K562 (cell line): ENCODE results near the gene THOP1. TPM values are rescaled to one million over a fixed set of nuclear protein-coding genes. Genes with fewer than 3 reads are reported as not detected.

ENCODE experiments used
- ATAC-seq: fragments of 200-7000 bp; cut with Tn5 transposase; 3 replicates; pipeline ENCODE4 v1.9.1; 2020; ENCODE audit warnings: moderate library complexity
- BruUV-seq: library from RNA; stranded (reverse); fragments of 400-500 nt; replicated peaks from 2 replicates; lab custom pipeline; 2021; lab: Mats Ljungman, UMichigan
- CTCF ChIA-PET: fragments of 300-600 bp; formaldehyde crosslinking; extraction: SDS; loops from one replicate; lab custom pipeline; 2021; ENCODE audit warnings: low intra/inter-chr PET ratio; lab: Yijun Ruan, JAX
- POLR2A ChIA-PET: fragments of 300-600, 350-650 bp; sonication (Branson Sonifier 250); formaldehyde crosslinking; extraction: SDS; loops from one replicate; lab custom pipeline; 2021; ENCODE audit warnings: antibody characterized with exemption, inconsistent platforms; lab: Yijun Ruan, JAX
- DNase-seq, 4 experiments: peaks; one replicate each; pipeline versions ENCODE4 v3.0.0 to v3.0.0-alpha.2; 2011 to 2018; ENCODE audit warnings: low spot score in 3 of 4, mixed read lengths in 3 of 4; ENCODE audit errors: extremely low read depth in 1 of 4
- FAIRE-seq: peaks from 2 replicates; lab custom pipeline; 2011; peaks lifted over from hg19 to GRCh38; lab: Jason Lieb, UNC
- H2AFZ ChIP-seq: 2 replicates; pipeline ENCODE4 v1.6.0; 2011; ENCODE audit warnings: low read depth, low read length, control low read depth, inconsistent platforms
- H3K27ac ChIP-seq: fragments of 200-600 bp; 3 replicates; pipeline ENCODE4 v1.8.0; 2011; ENCODE audit warnings: low read depth, mild to moderate bottlenecking, control low read depth, inconsistent platforms, low read length, moderate library complexity, mixed read lengths; ENCODE audit errors: extremely low read depth
- H3K27me3 ChIP-seq, 2 experiments: fragments of 300-600 bp in 1 of 2; 2 replicates in 1 of 2; 3 replicates in 1 of 2; pipeline versions ENCODE4 v1.6.0 to v1.8.0; 2011; ENCODE audit warnings: inconsistent platforms in 2 of 2, low read length in 2 of 2, mild to moderate bottlenecking in 1 of 2, mixed read lengths in 1 of 2, moderate library complexity in 1 of 2; ENCODE audit not compliant: control insufficient read depth in 2 of 2, insufficient read depth in 2 of 2
- H3K36me3 ChIP-seq: fragments of 300-600 bp; 3 replicates; pipeline ENCODE4 v1.8.0; 2011; ENCODE audit warnings: mild to moderate bottlenecking, low read length, inconsistent platforms; ENCODE audit not compliant: control insufficient read depth, insufficient read depth
- H3K4me1 ChIP-seq, 2 experiments: fragments of 200-600 bp in 1 of 2; replicated peaks in 1 of 2; 2 replicates in 1 of 2; 3 replicates in 1 of 2; pipeline versions ENCODE4 v1.5.1 to v1.8.0; 2011; ENCODE audit warnings: inconsistent platforms in 2 of 2, low read length in 2 of 2, mild to moderate bottlenecking in 1 of 2, mixed read lengths in 1 of 2, moderate library complexity in 1 of 2; ENCODE audit not compliant: control insufficient read depth in 2 of 2, insufficient read depth in 2 of 2
- H3K4me2 ChIP-seq: 2 replicates; pipeline ENCODE4 v1.6.1; 2011; ENCODE audit warnings: low read length, control low read depth, inconsistent platforms, mixed read lengths; ENCODE audit not compliant: insufficient read depth
- H3K4me3 ChIP-seq: fragments of 200-600 bp; sonication (generic), shearing (Covaris generic); 2 replicates; pipeline ENCODE4 v1.5.1; 2016; ENCODE audit warnings: control low read depth, inconsistent platforms
- H3K79me2 ChIP-seq: fragments of 200-600 bp; 3 replicates; pipeline ENCODE4 v1.8.0; 2011; ENCODE audit warnings: low read length, inconsistent platforms; ENCODE audit not compliant: control insufficient read depth, insufficient read depth
- H3K9ac ChIP-seq, 2 experiments: 2 replicates each; pipeline versions ENCODE4 v1.6.0 to v1.6.1; 2011; ENCODE audit warnings: low read depth in 2 of 2, low read length in 2 of 2, control low read depth in 1 of 2, inconsistent platforms in 1 of 2, mild to moderate bottlenecking in 1 of 2, mixed read lengths in 1 of 2; ENCODE audit not compliant: insufficient read depth in 1 of 2
- H3K9me1 ChIP-seq: one replicate; pipeline ENCODE4 v1.6.0; 2011; ENCODE audit warnings: inconsistent platforms, mild to moderate bottlenecking, low read length, moderate library complexity; ENCODE audit not compliant: control insufficient read depth, insufficient read depth
- H3K9me3 ChIP-seq: replicated peaks from 2 replicates; pipeline ENCODE4 v1.5.1; 2011; ENCODE audit warnings: low read depth, low read length, inconsistent platforms; ENCODE audit not compliant: control insufficient read depth, insufficient read depth
- H4K20me1 ChIP-seq: replicated peaks from 2 replicates; pipeline ENCODE4 v1.6.1; 2011; ENCODE audit warnings: low read length, inconsistent platforms, mixed read lengths; ENCODE audit not compliant: control insufficient read depth, insufficient read depth
- CHCHD3 ChIP-seq: fragments of 250-450 bp; sonication (Bioruptor Pico); IDR thresholded peaks from 2 replicates; pipeline ENCODE4 v2.1.2; 2022; ENCODE audit warnings: mild to moderate bottlenecking
- POLR2G ChIP-seq: fragments of 200-400 bp; formaldehyde crosslinking; IDR thresholded peaks from 2 replicates; pipeline ENCODE4 v1.6.1; 2017; ENCODE audit warnings: low read depth, mild to moderate bottlenecking, antibody characterized with exemption, low read length, moderate library complexity
- RBFOX2 ChIP-seq: fragments of 200-400 bp; formaldehyde crosslinking; IDR thresholded peaks from 2 replicates; pipeline ENCODE4 v1.6.1; 2017; ENCODE audit warnings: low read depth, mild to moderate bottlenecking, low read length, moderate library complexity
- THAP7 ChIP-seq: fragments of 250-450 bp; sonication (Bioruptor Pico); IDR thresholded peaks from 2 replicates; pipeline ENCODE4 v1.5.0; 2021
- ZBTB9 ChIP-seq: fragments of 450-650 bp; formaldehyde crosslinking; IDR thresholded peaks from 2 replicates; pipeline ENCODE4 v1.4.0; 2020; ENCODE audit warnings: mild to moderate bottlenecking, moderate library complexity
- WGBS: fragments of 100-300 bp; shearing (Covaris generic); methylation state at CpG from one replicate; pipeline ENCODE4 v1.1.6; 2016; ENCODE audit warnings: low coverage, mixed read lengths; ENCODE audit not compliant: insufficient coverage; ENCODE audit errors: missing lambda C conversion rate; 5-methylcytosine and 5-hydroxymethylcytosine counted together
- in situ Hi-C: fragments of 300-500 bp; cut with MboI; formaldehyde crosslinking; loops from 4 replicates; pipeline ENCODE4 v1.15.0; 2018; ENCODE audit warnings: inconsistent platforms, mixed read lengths
- intact Hi-C: fragments of 100-400 bp; cut with micrococcal nuclease; formaldehyde crosslinking; loops from 2 replicates; pipeline ENCODE4 v1.14.2; 2022
- polyA plus RNA-seq, 8 experiments: library from polyadenylated mRNA; depleted of rRNA in 4 of 8; stranded (reverse) in 5 of 8; unstranded in 3 of 8; fragments of >200 nt; fragmentation: Nextera tagmentation in 2 of 8; fragmentation: Illumina TruSeq in 1 of 8; extraction: Ambion mirVana in 2 of 8; extraction: Trizol in 1 of 8; gene quantifications; 2 replicates each; pipeline versions ENCODE4 v1.2.1 to v1.2.3, GENCODE V29; 2011 to 2014; ENCODE audit warnings: inconsistent platforms in 1 of 8, missing spikeins in 1 of 8
- total RNA-seq, 7 experiments: library from RNA; depleted of rRNA in 6 of 7; stranded (reverse); fragments of >200 nt in 6 of 7; fragmentation: Illumina TruSeq in 2 of 7; extraction: Trizol in 2 of 7; gene quantifications; 2 replicates each; pipeline versions ENCODE4 v1.2.1 to v1.2.3, GENCODE V29; 2011 to 2021; ENCODE audit warnings: low replicate concordance in 1 of 7

The THOP1 gene
- total and polyA plus RNA-seq, 9 of the 15 experiments (the other 6 are each of a cell fraction or from before 2014, with no cell fraction given): 1.3 to 255 (median 96.1) TPM

GRCh38 chr19:2790557-2791271 is 5.4 kb downstream of the THOP1 start:
- H3K9ac ChIP-seq: peak overlapping the region in 1 of 2 experiments; percentile 48; a peak in 1 of 4 replicates
- POLR2A ChIA-PET: interaction anchor here (0.7 to 3.4 kb wide), 2 partner anchors 9 to 28 kb away, joined by 3 to 12 read pairs; no protein-coding TSS in a partner anchor
- intact Hi-C loops: no loop called here
- in situ Hi-C loops: no loop called here
- 94% methylated on average over 28 of the region's 32 CpGs for WGBS
- no peak overlapping the region for H3K4me3 ChIP-seq
- ATAC-seq (no peak), DNase-seq (no peak)
- peaks cover 3 to 28% of the 10 kb centered on the region in 2 experiments; a peak in 3 of 5 replicates for H3K4me1 ChIP-seq
- H3K27me3 ChIP-seq: no peaks in the 10 kb centered on the region
- CTCF ChIA-PET: no interaction called here
- TF ChIP-seq RBFOX2 (peak; percentile 30; the same call in 1 of the 2 replicates), CHCHD3 (CRISPR knock-in tag) (no peak)
- TF ChIP-seq, all 486 proteins: peak for 1
- Histone ChIP-seq H2AFZ (no peak overlapping the region), H3K27ac (no peak overlapping the region), H3K36me3 (peaks cover 77% of the 10 kb centered on the region; the same call in 2 of the 3 replicates), H3K79me2 (peaks cover 46% of the 10 kb centered on the region), H4K20me1 (0 out of 2 replicates have a peak, but pooled peaks cover 5% of the 10 kb centered on the region), H3K9me3 (no peaks in the 10 kb centered on the region), H3K9me1 (peaks cover 2% of the 10 kb centered on the region), H3K4me2 (no peak overlapping the region)
- FAIRE-seq: no peak
- BruUV-seq: no TSS peak

DNA sequence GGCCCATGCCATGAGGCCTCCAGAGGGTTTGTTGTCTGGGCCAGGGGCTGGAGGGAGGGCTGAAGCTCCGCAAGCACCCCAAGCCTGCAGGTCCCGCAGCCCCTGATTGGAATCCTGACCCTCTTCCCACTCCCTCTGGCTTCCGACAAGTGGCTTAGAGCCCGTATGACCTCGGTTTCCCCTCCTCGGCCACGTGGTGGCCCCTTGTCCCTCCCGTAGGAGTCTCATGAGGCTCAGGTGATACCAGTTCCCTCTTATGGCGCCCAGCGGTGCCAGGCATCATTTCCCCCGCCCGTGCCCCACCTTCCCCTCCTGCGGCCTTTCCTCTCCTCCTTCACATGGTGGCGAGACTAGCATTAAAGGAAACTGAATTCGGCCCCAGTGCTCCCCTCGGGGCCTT is 6.1 kb downstream of the THOP1 start:
- Histone ChIP-seq H2AFZ (no peak overlapping the region), H3K9me1 (peaks cover 3% of the 10 kb centered on the region), H3K36me3 (peaks cover 84% of the 10 kb centered on the region; the same call in 2 of the 3 replicates), H3K27me3 (no peaks in the 10 kb centered on the region), H3K79me2 (peaks cover 38% of the 10 kb centered on the region), H3K4me1 (peaks cover 3 to 31% of the 10 kb centered on the region in 2 experiments; a peak in 3 of 5 replicates), H4K20me1 (0 out of 2 replicates have a peak, but pooled peaks cover 5% of the 10 kb centered on the region), H3K4me2 (no peak overlapping the region), H3K27ac (no peak overlapping the region), H3K4me3 (no peak overlapping the region), H3K9ac (peak overlapping the region in 1 of 2 experiments; percentile 20; a peak in 1 of 4 replicates), H3K9me3 (no peaks in the 10 kb centered on the region)
- no peak for DNase-seq
- POLR2A ChIA-PET: no interaction called here
- 85% methylated on average over 6 of the region's 16 CpGs for WGBS
- CTCF ChIA-PET: no interaction called here
- no TSS peak for BruUV-seq
- TF ChIP-seq ZBTB9: no peak
- TF ChIP-seq THAP7: no peak
- TF ChIP-seq POLR2G: 0 out of 2 replicates have a peak, but pooled peaks have one; percentile 24
- intact Hi-C loops: no loop called here
- no peak for FAIRE-seq
- no peak for ATAC-seq
- in situ Hi-C loops: no loop called here
